OCI-LY1 (cell line): ENCODE results near the gene OGT.
A peak's percentile ranks its signal among the peaks of the same experiment; 100 is the strongest.

ENCODE experiments used
- H2AFZ ChIP-seq: fragments of 200-600 bp; sonication (generic), shearing (Covaris generic); 2 replicates; pipeline ENCODE4 v1.6.0; 2014; ENCODE audit warnings: antibody characterized with exemption, mild to moderate bottlenecking, low read length
- H3F3A ChIP-seq: fragments of 200-600 bp; sonication (generic), shearing (Covaris generic); 2 replicates; pipeline ENCODE4 v1.6.0; 2014; ENCODE audit warnings: mild to moderate bottlenecking, antibody characterized with exemption, low read length, moderate library complexity; ENCODE audit not compliant: insufficient read depth
- H3K27ac ChIP-seq: fragments of 200-600 bp; sonication (generic); 2 replicates; pipeline ENCODE4 v1.5.1; 2014; ENCODE audit warnings: low read length, mixed run types, mild to moderate bottlenecking, low read depth; ENCODE audit not compliant: poor library complexity, severe bottlenecking
- H3K27me3 ChIP-seq: fragments of 200-600 bp; sonication (generic); 2 replicates; pipeline ENCODE4 v1.6.0; 2014; ENCODE audit warnings: antibody characterized with exemption, mild to moderate bottlenecking, low read length, moderate library complexity; ENCODE audit not compliant: insufficient read depth
- H3K36me3 ChIP-seq: fragments of 200-600 bp; sonication (generic); 2 replicates; pipeline ENCODE4 v1.6.1; 2014; ENCODE audit warnings: mild to moderate bottlenecking, antibody characterized with exemption, low read length, moderate library complexity, mixed read lengths; ENCODE audit not compliant: insufficient read depth
- H3K4me1 ChIP-seq: fragments of 200-600 bp; sonication (generic); 2 replicates; pipeline ENCODE4 v1.5.1; 2014; ENCODE audit warnings: mild to moderate bottlenecking, low read length, moderate library complexity; ENCODE audit not compliant: insufficient read depth, severe bottlenecking
- H3K4me2 ChIP-seq: fragments of 200-600 bp; sonication (generic), shearing (Covaris generic); 2 replicates; pipeline ENCODE4 v1.6.1; 2014; ENCODE audit warnings: low read length
- H3K4me3 ChIP-seq: fragments of 200-600 bp; sonication (generic); 2 replicates; pipeline ENCODE4 v1.5.1; 2014; ENCODE audit warnings: low read length, low read depth, mild to moderate bottlenecking, mixed read lengths; ENCODE audit not compliant: poor library complexity, severe bottlenecking
- H3K79me2 ChIP-seq: fragments of 200-600 bp; shearing (Covaris generic); 2 replicates; pipeline ENCODE4 v1.6.1; 2016; ENCODE audit warnings: mixed run types, low read length, mixed read lengths; ENCODE audit not compliant: insufficient read depth
- H3K9ac ChIP-seq: fragments of 200-600 bp; sonication (generic), shearing (Covaris generic); 2 replicates; pipeline ENCODE4 v1.6.1; 2014; ENCODE audit warnings: mild to moderate bottlenecking, low read length, mixed read lengths
- H3K9me2 ChIP-seq: fragments of 200-600 bp; sonication (generic), shearing (Covaris generic); 2 replicates; pipeline ENCODE4 v1.6.1; 2014; ENCODE audit warnings: low read depth, mild to moderate bottlenecking, low read length, mixed read lengths
- H3K9me3 ChIP-seq: fragments of 200-600 bp; shearing (Covaris generic); 2 replicates; pipeline ENCODE4 v1.6.1; 2014; ENCODE audit warnings: low read length, mixed read lengths
- H4K20me1 ChIP-seq: fragments of 200-600 bp; sonication (generic), shearing (Covaris generic); 2 replicates; pipeline ENCODE4 v1.6.0; 2016; ENCODE audit warnings: mild to moderate bottlenecking, low read length; ENCODE audit not compliant: insufficient read depth
- EZH2 ChIP-seq: fragments of 200-600 bp; sonication (generic), shearing (Covaris generic); IDR thresholded peaks from 2 replicates; pipeline ENCODE4 v1.8.0; 2017; ENCODE audit warnings: borderline replicate concordance, mixed run types, mild to moderate bottlenecking, antibody characterized with exemption, low read length, moderate library complexity, mixed read lengths
- TF ChIP-seq, protein P1 (sequence below): fragments of 200-600 bp; sonication (generic), shearing (Covaris generic); IDR thresholded peaks from 2 replicates; pipeline ENCODE4 v1.5.1; 2017; ENCODE audit warnings: mild to moderate bottlenecking, antibody characterized with exemption, low read length, moderate library complexity, mixed read lengths

Gene OGT

GRCh38 chrX:71619986-71620385 lies 87.1 kb downstream of the OGT start:
- H4K20me1 ChIP-seq = no peaks in the 10 kb centered on the region
- H3K4me1 ChIP-seq = peaks cover 26% of the 10 kb centered on the region
- H3K9me3 ChIP-seq = no peaks in the 10 kb centered on the region
- H3K79me2 ChIP-seq = no peaks in the 10 kb centered on the region
- no peak overlapping the region for H3K27ac ChIP-seq
- no peak overlapping the region for H3K4me3 ChIP-seq
- TF ChIP-seq, protein P1, sequence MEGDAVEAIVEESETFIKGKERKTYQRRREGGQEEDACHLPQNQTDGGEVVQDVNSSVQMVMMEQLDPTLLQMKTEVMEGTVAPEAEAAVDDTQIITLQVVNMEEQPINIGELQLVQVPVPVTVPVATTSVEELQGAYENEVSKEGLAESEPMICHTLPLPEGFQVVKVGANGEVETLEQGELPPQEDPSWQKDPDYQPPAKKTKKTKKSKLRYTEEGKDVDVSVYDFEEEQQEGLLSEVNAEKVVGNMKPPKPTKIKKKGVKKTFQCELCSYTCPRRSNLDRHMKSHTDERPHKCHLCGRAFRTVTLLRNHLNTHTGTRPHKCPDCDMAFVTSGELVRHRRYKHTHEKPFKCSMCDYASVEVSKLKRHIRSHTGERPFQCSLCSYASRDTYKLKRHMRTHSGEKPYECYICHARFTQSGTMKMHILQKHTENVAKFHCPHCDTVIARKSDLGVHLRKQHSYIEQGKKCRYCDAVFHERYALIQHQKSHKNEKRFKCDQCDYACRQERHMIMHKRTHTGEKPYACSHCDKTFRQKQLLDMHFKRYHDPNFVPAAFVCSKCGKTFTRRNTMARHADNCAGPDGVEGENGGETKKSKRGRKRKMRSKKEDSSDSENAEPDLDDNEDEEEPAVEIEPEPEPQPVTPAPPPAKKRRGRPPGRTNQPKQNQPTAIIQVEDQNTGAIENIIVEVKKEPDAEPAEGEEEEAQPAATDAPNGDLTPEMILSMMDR = no peak
- H3K4me2 ChIP-seq = no peak overlapping the region
- no peak overlapping the region for H2AFZ ChIP-seq
- H3K27me3 ChIP-seq = no peaks in the 10 kb centered on the region
- no peaks in the 10 kb centered on the region for H3K36me3 ChIP-seq
- H3K9ac ChIP-seq = no peak overlapping the region
- H3K9me2 ChIP-seq = no peaks in the 10 kb centered on the region
- H3F3A ChIP-seq = no peaks in the 10 kb centered on the region

GRCh38 chrX:71621603-71622002 lies 88.7 kb downstream of the OGT start:
- H4K20me1 ChIP-seq = no peaks in the 10 kb centered on the region

DNA sequence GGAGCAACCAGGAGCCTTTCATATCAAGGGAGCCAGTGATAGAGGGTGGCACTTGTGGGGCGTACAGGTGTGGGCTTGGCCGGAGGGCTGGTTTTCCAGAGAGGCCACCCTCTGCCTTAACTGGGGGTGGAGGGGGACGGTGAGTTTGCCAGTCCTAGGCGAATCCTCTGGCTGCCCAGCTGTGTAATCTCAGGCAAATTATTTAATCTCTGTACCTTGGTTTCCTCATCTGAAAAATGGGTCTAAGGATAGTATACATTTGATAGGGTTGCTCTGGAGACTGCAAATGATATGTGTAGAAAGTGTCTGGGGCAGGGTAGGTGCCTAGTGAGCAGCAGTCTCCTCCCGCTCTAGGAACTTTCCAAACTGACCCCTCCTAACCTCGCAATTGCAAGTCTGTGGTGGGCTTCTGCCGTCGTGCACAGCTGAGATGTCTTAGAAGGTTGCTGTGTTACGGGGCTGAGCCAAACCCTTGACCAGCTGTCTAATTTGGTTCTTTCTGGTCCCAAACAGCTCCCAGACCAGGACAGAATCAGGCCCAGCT lies 89.2 kb downstream of the OGT start:
- no peaks in the 10 kb centered on the region for H3K79me2 ChIP-seq
- H3K9me2 ChIP-seq = no peaks in the 10 kb centered on the region
- H3K36me3 ChIP-seq = no peaks in the 10 kb centered on the region
- no peak overlapping the region for H2AFZ ChIP-seq
- no peak overlapping the region for H3K9ac ChIP-seq
- H3K9me3 ChIP-seq = no peaks in the 10 kb centered on the region
- H3K4me2 ChIP-seq = no peak overlapping the region
- no peaks in the 10 kb centered on the region for H4K20me1 ChIP-seq
- H3F3A ChIP-seq = no peaks in the 10 kb centered on the region
- no peaks in the 10 kb centered on the region for H3K27me3 ChIP-seq
- TF ChIP-seq EZH2 = no peak
- no peak overlapping the region for H3K4me3 ChIP-seq
- H3K4me1 ChIP-seq = peaks cover 26% of the 10 kb centered on the region
- H3K27ac ChIP-seq = peak overlapping the region; percentile 69

More at GRCh38 chrX:71621603-71622002, 88.7 kb downstream of the OGT start:
- no peak overlapping the region for H3K9ac ChIP-seq
- no peaks in the 10 kb centered on the region for H3K9me3 ChIP-seq
- no peaks in the 10 kb centered on the region for H3K27me3 ChIP-seq
- H3K9me2 ChIP-seq = no peaks in the 10 kb centered on the region
- TF ChIP-seq, protein P1 = no peak
- no peak for TF ChIP-seq EZH2
- no peaks in the 10 kb centered on the region for H3F3A ChIP-seq
- H3K4me2 ChIP-seq = no peak overlapping the region
- H3K4me3 ChIP-seq = no peak overlapping the region
- H2AFZ ChIP-seq = no peak overlapping the region
- no peak overlapping the region for H3K27ac ChIP-seq
- H3K79me2 ChIP-seq = no peaks in the 10 kb centered on the region
- H3K4me1 ChIP-seq = peaks cover 26% of the 10 kb centered on the region
- H3K36me3 ChIP-seq = no peaks in the 10 kb centered on the region
